HG03520 (cell line): Measurements from ENCODE around the gene OXTR.
A peak's percentile ranks its signal among the peaks of the same experiment; 100 is the strongest.

Experiments used
- ATAC-seq: cut with Tn5 transposase; IDR thresholded peaks from one replicate; pipeline ENCODE4 v1.9.1; 2021; ENCODE audit warnings: mild to moderate bottlenecking, moderate library complexity; ENCODE audit not compliant: unreplicated experiment

The OXTR gene

GRCh38 chr3:8769088-8769822 is at the start of gene OXTR:
Gene OXTR, minus strand, starts transcription at chr3:8769613. Its CDS starts 1,426 bp downstream, at chr3:8768187.
- ATAC-seq: peak; percentile 77

GRCh38 chr3:8817486-8817885 is 48.1 kb upstream of the OXTR start:
- no peak for ATAC-seq

- ATAC-seq: no peak
Measured at GRCh38 chr3:8816106-8816505, 46.7 kb upstream of the OXTR start.

- no peak for ATAC-seq
Measured at GRCh38 chr3:8813411-8813810, 44.0 kb upstream of the OXTR start.

- ATAC-seq: no peak
Measured at GRCh38 chr3:8810561-8810960, 41.1 kb upstream of the OXTR start.

GRCh38 chr3:8805774-8806173 is 36.4 kb upstream of the OXTR start:
- ATAC-seq: no peak

- no peak for ATAC-seq
Measured at GRCh38 chr3:8802256-8802655, 32.8 kb upstream of the OXTR start.

- ATAC-seq: no peak
Measured at GRCh38 chr3:8800016-8800415, 30.6 kb upstream of the OXTR start.

- no peak for ATAC-seq
Measured at GRCh38 chr3:8794247-8794646, 24.8 kb upstream of the OXTR start.

GRCh38 chr3:8793242-8793641 is 23.8 kb upstream of the OXTR start:
- no peak for ATAC-seq

- ATAC-seq: no peak
Measured at GRCh38 chr3:8790529-8790928, 21.1 kb upstream of the OXTR start.

- no peak for ATAC-seq
Measured at GRCh38 chr3:8784676-8785435, 15.4 kb upstream of the OXTR start.

GRCh38 chr3:8780279-8780678 is 10.9 kb upstream of the OXTR start:
- ATAC-seq: no peak

GRCh38 chr3:8778475-8778874 is 9.1 kb upstream of the OXTR start:
- no peak for ATAC-seq

- ATAC-seq: no peak
Measured at GRCh38 chr3:8777978-8778267, 8.5 kb upstream of the OXTR start.

- no peak for ATAC-seq
Measured at GRCh38 chr3:8777201-8777977, 8.0 kb upstream of the OXTR start.

GRCh38 chr3:8776406-8776805 is 7.0 kb upstream of the OXTR start:
- no peak for ATAC-seq

GRCh38 chr3:8775602-8776001 is 6.2 kb upstream of the OXTR start:
- ATAC-seq: no peak

- ATAC-seq: no peak
Measured at GRCh38 chr3:8775181-8775580, 5.8 kb upstream of the OXTR start.

GRCh38 chr3:8773941-8774542 is 4.6 kb upstream of the OXTR start:
- ATAC-seq: no peak

GRCh38 chr3:8768364-8769087 is 887 bp downstream of the OXTR start:
- no peak for ATAC-seq
